Progenitor cell of endocrine pancreas (in vitro differentiated cells): ENCODE data around the gene DNAJC7. TPM values are rescaled to one million over a fixed set of nuclear protein-coding genes. Genes with fewer than 3 reads are reported as not detected.
A peak's percentile ranks its signal among the peaks of the same experiment; 100 is the strongest.

Experiments used
- DNase-seq: peaks from one replicate; pipeline ENCODE4 v3.0.0; 2021; ENCODE audit warnings: low spot score; ENCODE audit not compliant: unreplicated experiment
- H3K27ac Mint-ChIP-seq: 2 replicates; pipeline ENCODE4 v1.8.0; 2021; ENCODE audit warnings: mild to moderate bottlenecking, moderate library complexity, mixed read lengths
- H3K27me3 Mint-ChIP-seq: 2 replicates; pipeline ENCODE4 v1.8.0; 2021; ENCODE audit warnings: mixed read lengths
- H3K36me3 Mint-ChIP-seq: 2 replicates; pipeline ENCODE4 v1.8.0; 2022; ENCODE audit warnings: mixed read lengths; ENCODE audit not compliant: insufficient read depth
- H3K4me1 Mint-ChIP-seq: 2 replicates; pipeline ENCODE4 v1.8.0; 2021; ENCODE audit warnings: low read depth, mixed read lengths
- H3K4me3 Mint-ChIP-seq: 2 replicates; pipeline ENCODE4 v1.8.0; 2021; ENCODE audit warnings: low read depth, mild to moderate bottlenecking, moderate library complexity, mixed read lengths
- H3K9me3 Mint-ChIP-seq: 2 replicates; pipeline ENCODE4 v1.8.0; 2021; ENCODE audit warnings: low read depth, mixed read lengths
- CTCF ChIP-seq: fragments of 200-600 bp; sonication (generic); IDR thresholded peaks from one replicate; pipeline ENCODE4 v1.5.0; 2021; ENCODE audit warnings: antibody characterized with exemption, mild to moderate bottlenecking; ENCODE audit not compliant: unreplicated experiment
- total RNA-seq: library from RNA; stranded (reverse); gene quantifications from 2 replicates; pipeline ENCODE4 v1.2.1, GENCODE V29; 2021

The DNAJC7 gene
- total RNA-seq, 1 donor from 2014 or later: 117 TPM

- Mint-ChIP-seq H3K27ac (peak overlapping the region; percentile 90), H3K4me1 (peaks cover 14% of the 10 kb centered on the region), H3K27me3 (peaks cover 36% of the 10 kb centered on the region), H3K36me3 (peaks cover 1% of the 10 kb centered on the region), H3K4me3 (peak overlapping the region; percentile 86), H3K9me3 (no peaks in the 10 kb centered on the region)
- no peak for DNase-seq
- TF ChIP-seq CTCF: no peak
These were observed 32.7 kb upstream of the DNAJC7 start for GRCh38 chr17:42049834-42050392.

- peaks cover 1% of the 10 kb centered on the region for H3K36me3 Mint-ChIP-seq
- no peaks in the 10 kb centered on the region for H3K9me3 Mint-ChIP-seq
- no peak overlapping the region for H3K4me3 Mint-ChIP-seq
- H3K27me3 Mint-ChIP-seq: peaks cover 13% of the 10 kb centered on the region
- peaks cover 11% of the 10 kb centered on the region for H3K4me1 Mint-ChIP-seq
- DNase-seq: no peak
- no peak overlapping the region for H3K27ac Mint-ChIP-seq
- no peak for TF ChIP-seq CTCF
These were observed 30.1 kb upstream of the DNAJC7 start for GRCh38 chr17:42047343-42047742.

GRCh38 chr17:42045719-42046118 is 28.5 kb upstream of the DNAJC7 start:
- no peaks in the 10 kb centered on the region for H3K9me3 Mint-ChIP-seq
- no peak for TF ChIP-seq CTCF
- H3K4me3 Mint-ChIP-seq: no peak overlapping the region
- DNase-seq: no peak
- peaks cover 5% of the 10 kb centered on the region for H3K4me1 Mint-ChIP-seq
- peaks cover 1% of the 10 kb centered on the region for H3K36me3 Mint-ChIP-seq
- no peak overlapping the region for H3K27ac Mint-ChIP-seq
- no peaks in the 10 kb centered on the region for H3K27me3 Mint-ChIP-seq

GRCh38 chr17:42042598-42043319 is 25.5 kb upstream of the DNAJC7 start:
- Mint-ChIP-seq H3K27ac (no peak overlapping the region), H3K9me3 (no peaks in the 10 kb centered on the region), H3K4me1 (no peaks in the 10 kb centered on the region), H3K4me3 (no peak overlapping the region), H3K36me3 (no peaks in the 10 kb centered on the region), H3K27me3 (no peaks in the 10 kb centered on the region)
- no peak for TF ChIP-seq CTCF
- DNase-seq: no peak

- no peaks in the 10 kb centered on the region for H3K4me1 Mint-ChIP-seq
- no peaks in the 10 kb centered on the region for H3K27me3 Mint-ChIP-seq
- TF ChIP-seq CTCF: no peak
- H3K36me3 Mint-ChIP-seq: no peaks in the 10 kb centered on the region
- DNase-seq: no peak
- no peaks in the 10 kb centered on the region for H3K9me3 Mint-ChIP-seq
- no peak overlapping the region for H3K4me3 Mint-ChIP-seq
- no peak overlapping the region for H3K27ac Mint-ChIP-seq
These were observed 24.4 kb upstream of the DNAJC7 start for GRCh38 chr17:42041619-42042018.
